Activated CD4-positive, alpha-beta T cell treated with anti-CD3 and anti-CD28 coated beads, Interleukin-2, Interleukin-6, amounts not matched to agents 100 ng/mL and 50 ng/mL, durations not matched to agents 16 hours and 8 hours (primary cell): Measurements from ENCODE around the gene RAB41.
"Not testable (repeated sequence)": the region's sequence is repeated elsewhere in the genome, so short reads cannot be mapped to it uniquely, and the experiment has no call there.

Experiments used
- DNase-seq: peaks from one replicate; pipeline ENCODE4 v3.0.0-alpha.2; 2020

The RAB41 gene

GRCh38 chrX:70281951-70282350 is at the start of gene RAB41:
Gene RAB41, plus strand, starts transcription at chrX:70282172. Its CDS starts 46 bp downstream, at chrX:70282218.
- DNase-seq, result no peak

- no peak for DNase-seq
These were observed 47.6 kb upstream of the RAB41 start, which contains the start of gene AWAT1 for GRCh38 chrX:70234355-70234754. Gene AWAT1, plus strand, starts transcription at chrX:70234655. Its CDS starts 41 bp downstream, at chrX:70234696.

- DNase-seq, result no peak
These were observed 41.2 kb upstream of the RAB41 start for GRCh38 chrX:70240751-70241150.

- DNase-seq, result no peak
These were observed 40.5 kb upstream of the RAB41 start for GRCh38 chrX:70241501-70241900.

GRCh38 chrX:70243601-70244000 is 38.4 kb upstream of the RAB41 start:
- not testable (repeated sequence) for DNase-seq

GRCh38 chrX:70244881-70245280 is 37.1 kb upstream of the RAB41 start:
- no peak for DNase-seq

- no peak for DNase-seq
These were observed 34.7 kb upstream of the RAB41 start for GRCh38 chrX:70247252-70247651.

GRCh38 chrX:70252491-70252890 is 29.5 kb upstream of the RAB41 start:
- DNase-seq, result no peak

GRCh38 chrX:70253377-70254062 is 28.5 kb upstream of the RAB41 start:
- DNase-seq, result peak; percentile 16

GRCh38 chrX:70254063-70254400 is 27.9 kb upstream of the RAB41 start:
- DNase-seq, result no peak

GRCh38 chrX:70254909-70255308 is 27.1 kb upstream of the RAB41 start:
- no peak for DNase-seq

GRCh38 chrX:70255452-70255851 is 26.5 kb upstream of the RAB41 start:
- DNase-seq, result no peak

- no peak for DNase-seq
These were observed 24.3 kb upstream of the RAB41 start for GRCh38 chrX:70257423-70258288.

GRCh38 chrX:70260104-70260503 is 21.9 kb upstream of the RAB41 start, which contains the start of gene P2RY4:
Gene P2RY4, minus strand, starts transcription at chrX:70260204. Its CDS starts 580 bp downstream, at chrX:70259624.
- DNase-seq, result no peak

- peak; percentile 60 for DNase-seq
These were observed 18.9 kb upstream of the RAB41 start for GRCh38 chrX:70262952-70263567.

- DNase-seq, result no peak
These were observed 17.2 kb upstream of the RAB41 start for GRCh38 chrX:70264784-70265183.

- DNase-seq, result no peak
These were observed 13.9 kb upstream of the RAB41 start, which contains the start of gene ARR3 for GRCh38 chrX:70268034-70268433. Gene ARR3, plus strand, starts transcription at chrX:70268334. Its CDS starts 1,052 bp downstream, at chrX:70269386.

- not testable (repeated sequence) for DNase-seq
These were observed 7.9 kb upstream of the RAB41 start for GRCh38 chrX:70274029-70274428.

- DNase-seq, result no peak
These were observed 2.9 kb upstream of the RAB41 start for GRCh38 chrX:70279081-70279480.

- no peak for DNase-seq
These were observed 1.4 kb upstream of the RAB41 start for GRCh38 chrX:70280573-70280972.

GRCh38 chrX:70289168-70289792 is 7.3 kb downstream of the RAB41 start:
- no peak for DNase-seq

GRCh38 chrX:70289793-70290770 is 8.1 kb downstream of the RAB41 start, which contains the start of the genes KIF4A and PDZD11:
Gene KIF4A, plus strand, starts transcription at chrX:70290104. Its CDS starts 355 bp downstream, at chrX:70290459.
Gene PDZD11, minus strand, starts transcription at chrX:70289927. Its CDS starts 586 bp downstream, at chrX:70289341.
- peak; percentile 91 for DNase-seq
